HEK293T (cell line): ENCODE data around the gene H6PD.

Experiments
- ARNT ChIP-seq: fragments of 450-650 bp; IDR thresholded peaks from 2 replicates; pipeline ENCODE4 v1.6.1; 2017; ENCODE audit warnings: mild to moderate bottlenecking
- BHLHE40 ChIP-seq: fragments of 450-650 bp; IDR thresholded peaks from 2 replicates; pipeline ENCODE4 v1.6.1; 2016; ENCODE audit warnings: mild to moderate bottlenecking, moderate library complexity, borderline replicate concordance
- ELF4 ChIP-seq: fragments of 450-650 bp; IDR thresholded peaks from 2 replicates; pipeline ENCODE4 v1.6.1; 2017; ENCODE audit warnings: antibody characterized with exemption
- FOXA1 ChIP-seq: fragments of 450-650 bp; IDR thresholded peaks from 2 replicates; pipeline ENCODE4 v1.6.1; 2016; ENCODE audit warnings: mild to moderate bottlenecking
- FOXK2 ChIP-seq: fragments of 450-650 bp; IDR thresholded peaks from 2 replicates; pipeline ENCODE4 v1.6.1; 2016; ENCODE audit warnings: mild to moderate bottlenecking
- FOXM1 ChIP-seq: fragments of 450-650 bp; IDR thresholded peaks from 2 replicates; pipeline ENCODE4 v1.6.1; 2017; ENCODE audit warnings: mild to moderate bottlenecking, borderline replicate concordance
- HDGF ChIP-seq: fragments of 450-650 bp; IDR thresholded peaks from 2 replicates; pipeline ENCODE4 v1.6.1; 2017; ENCODE audit warnings: antibody characterized with exemption, borderline replicate concordance
- L3MBTL2 ChIP-seq: fragments of 450-650 bp; conservative IDR thresholded peaks from 2 replicates; pipeline ENCODE4 v1.6.1; 2016; ENCODE audit warnings: mild to moderate bottlenecking
- LEF1 ChIP-seq: fragments of 450-650 bp; IDR thresholded peaks from 2 replicates; pipeline ENCODE4 v1.6.1; 2017; ENCODE audit warnings: mild to moderate bottlenecking, borderline replicate concordance
- NFRKB ChIP-seq: fragments of 450-650 bp; IDR thresholded peaks from 2 replicates; pipeline ENCODE4 v1.6.1; 2016; ENCODE audit warnings: mild to moderate bottlenecking, moderate library complexity
- SP1 ChIP-seq: fragments of 450-650 bp; IDR thresholded peaks from 2 replicates; pipeline ENCODE4 v1.6.1; 2017
- SUZ12 ChIP-seq: fragments of 450-650 bp; IDR thresholded peaks from 2 replicates; pipeline ENCODE4 v1.6.1; 2016; ENCODE audit warnings: mild to moderate bottlenecking
- TARDBP ChIP-seq: fragments of 450-650 bp; IDR thresholded peaks from 2 replicates; pipeline ENCODE4 v1.6.1; 2016
- ZNF384 ChIP-seq: fragments of 450-650 bp; IDR thresholded peaks from 2 replicates; pipeline ENCODE4 v1.6.1; 2016

DNA sequence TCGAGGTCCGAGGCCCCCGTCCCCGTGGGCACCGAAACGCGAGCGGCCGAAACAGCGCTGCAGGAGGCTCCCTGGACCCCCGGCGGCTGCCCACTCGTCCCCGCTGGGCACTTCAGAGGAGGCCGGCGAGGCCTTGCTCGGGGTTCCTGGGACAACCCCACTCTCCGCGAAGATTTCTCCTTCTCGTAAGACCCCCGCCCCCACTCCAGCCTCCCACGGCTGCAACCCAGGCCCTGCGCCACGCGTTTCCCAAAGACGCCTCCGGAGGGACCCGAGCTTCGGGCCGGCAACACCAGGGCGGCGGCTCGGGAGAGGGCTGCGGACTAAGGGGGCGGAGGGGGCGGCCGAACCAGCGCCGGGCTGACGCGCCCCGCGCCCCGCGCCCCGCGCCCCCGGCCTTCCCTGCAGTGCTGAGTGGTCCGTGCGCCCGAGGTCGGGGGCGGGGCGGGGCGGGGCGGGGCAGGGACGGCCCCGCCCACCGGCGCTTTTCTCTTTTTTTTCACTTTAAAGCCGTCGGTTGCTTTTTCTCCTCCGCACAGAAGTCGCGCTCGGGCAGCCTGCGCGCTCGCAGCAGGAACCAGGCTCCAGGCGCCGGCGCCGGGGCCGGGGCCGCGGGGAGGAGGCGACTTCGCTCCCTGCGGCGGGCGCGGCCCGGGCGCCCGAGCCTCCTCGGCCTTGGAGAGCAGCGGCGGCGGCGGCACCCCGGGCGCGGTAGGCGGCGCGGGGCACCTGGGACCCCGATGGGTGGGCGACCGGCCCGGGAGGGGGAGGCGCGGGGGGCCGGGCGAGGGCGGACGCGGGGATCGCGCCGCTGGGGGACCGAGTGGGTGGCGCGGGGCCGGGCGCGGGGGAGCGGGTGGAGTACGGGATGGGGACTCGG is 58.0 kb downstream of the H6PD start, which contains the start of gene SPSB1:
- TF ChIP-seq SUZ12, result no peak
- no peak for TF ChIP-seq HDGF
- no peak for TF ChIP-seq SP1
- TF ChIP-seq FOXA1, result no peak
- no peak for TF ChIP-seq FOXM1
- no peak for TF ChIP-seq FOXK2
- no peak for TF ChIP-seq ZNF384
- TF ChIP-seq BHLHE40, result no peak
- no peak for TF ChIP-seq ELF4
- TF ChIP-seq NFRKB, result no peak
- no peak for TF ChIP-seq TARDBP
- no peak for TF ChIP-seq ARNT
- TF ChIP-seq LEF1, result no peak
- TF ChIP-seq L3MBTL2, result no peak
